GM12878 (cell line): Measurements from ENCODE around the gene ARL4D. TPM values are rescaled to one million over a fixed set of nuclear protein-coding genes. Genes with fewer than 3 reads are reported as not detected.
A peak's percentile ranks its signal among the peaks of the same experiment; 100 is the strongest.

Experiments used
- DPF2 ChIP-seq: fragments of 450-650 bp; IDR thresholded peaks from 2 replicates; pipeline ENCODE4 v1.6.1; 2017; ENCODE audit warnings: mild to moderate bottlenecking
- HDAC2 ChIP-seq: fragments of 200-600 bp; sonication (generic); IDR thresholded peaks from 2 replicates; pipeline ENCODE4 v1.6.1; 2017
- KAT2A ChIP-seq: conservative IDR thresholded peaks from 2 replicates; pipeline ENCODE4 v1.6.1; 2011; ENCODE audit warnings: low read depth, low read length; ENCODE audit not compliant: control insufficient read depth
- MEF2A ChIP-seq: IDR thresholded peaks from 2 replicates; pipeline ENCODE4 v1.6.1; 2011; ENCODE audit warnings: low read depth, mild to moderate bottlenecking, low read length, moderate library complexity; ENCODE audit not compliant: insufficient read depth
- MYC ChIP-seq: IDR thresholded peaks from 2 replicates; pipeline ENCODE4 v1.6.1; 2011; ENCODE audit warnings: mild to moderate bottlenecking, low read length, moderate library complexity, inconsistent platforms; ENCODE audit not compliant: insufficient read depth, insufficient replicate concordance, insufficient read length, severe bottlenecking
- NBN ChIP-seq: fragments of 450-650 bp; IDR thresholded peaks from 2 replicates; pipeline ENCODE4 v1.6.1; 2016
- POLR2A ChIP-seq: IDR thresholded peaks from 2 replicates; pipeline ENCODE4 v1.6.1; 2011; ENCODE audit warnings: low read depth, mild to moderate bottlenecking, low read length
- PRDM15 ChIP-seq: fragments of 450-650 bp; formaldehyde crosslinking; IDR thresholded peaks from 2 replicates; pipeline ENCODE4 v1.4.0; 2020; ENCODE audit warnings: mild to moderate bottlenecking, moderate library complexity
- RAD51 ChIP-seq: fragments of 450-650 bp; IDR thresholded peaks from 2 replicates; pipeline ENCODE4 v1.6.1; 2016; ENCODE audit warnings: moderate library complexity, mild to moderate bottlenecking, inconsistent platforms
- RELB ChIP-seq: fragments of 450-650 bp; IDR thresholded peaks from 2 replicates; pipeline ENCODE4 v1.6.1; 2017; ENCODE audit warnings: low read depth, mild to moderate bottlenecking, moderate library complexity
- SIN3A ChIP-seq: IDR thresholded peaks from 2 replicates; pipeline ENCODE4 v1.6.1; 2012; ENCODE audit warnings: low read depth, low read length, improper control_type of control experiment
- SUZ12 ChIP-seq: fragments of 200-600 bp; sonication (generic); IDR thresholded peaks from one replicate; pipeline ENCODE4 v1.6.1; 2018; ENCODE audit warnings: antibody characterized with exemption, mild to moderate bottlenecking; ENCODE audit not compliant: unreplicated experiment
- TAF1 ChIP-seq: IDR thresholded peaks from 2 replicates; pipeline ENCODE4 v1.6.1; 2011; ENCODE audit warnings: mild to moderate bottlenecking, low read depth, low read length, borderline replicate concordance
- TBL1XR1 ChIP-seq: IDR thresholded peaks from 2 replicates; pipeline ENCODE4 v1.6.1; 2012; ENCODE audit warnings: low read depth, low read length, improper control_type of control experiment
- YBX1 ChIP-seq: fragments of 450-650 bp; IDR thresholded peaks from 2 replicates; pipeline ENCODE4 v1.6.1; 2016; ENCODE audit warnings: antibody characterized with exemption
- ZNF207 ChIP-seq: fragments of 450-650 bp; IDR thresholded peaks from 2 replicates; pipeline ENCODE4 v1.6.1; 2014; ENCODE audit warnings: antibody characterized with exemption, mild to moderate bottlenecking, borderline replicate concordance
- ZNF384 ChIP-seq: IDR thresholded peaks from 2 replicates; pipeline ENCODE4 v1.6.1; 2012; ENCODE audit warnings: low read depth, mild to moderate bottlenecking, low read length, improper control_type of control experiment, borderline replicate concordance
- ZNF687 ChIP-seq: fragments of 450-650 bp; IDR thresholded peaks from 2 replicates; pipeline ENCODE4 v1.6.1; 2017; ENCODE audit warnings: mild to moderate bottlenecking, moderate library complexity
- polyA plus RNA-seq, 11 experiments: library from polyadenylated mRNA; depleted of rRNA in 4 of 11; unstranded in 6 of 11; stranded (reverse) in 5 of 11; fragments of >200 nt; fragmentation: Nextera tagmentation in 4 of 11; fragmentation: Illumina TruSeq in 1 of 11; extraction: Ambion mirVana in 4 of 11; extraction: Trizol in 1 of 11; gene quantifications; 1 replicate in 1 of 11; 2 replicates in 10 of 11; pipeline versions ENCODE4 v1.2.1 to v1.2.3, GENCODE V29; 2011 to 2016; ENCODE audit warnings: inconsistent platforms in 2 of 11, missing spikeins in 2 of 11, low read depth in 1 of 11
- total RNA-seq, 4 experiments: library from RNA; depleted of rRNA in 3 of 4; stranded (reverse); fragments of >200 nt in 3 of 4; fragmentation: Illumina TruSeq in 1 of 4; extraction: Trizol in 1 of 4; gene quantifications; 2 replicates each; pipeline versions ENCODE4 v1.2.1 to v1.2.3, GENCODE V29; 2013 to 2021
- TF ChIP-seq, protein P1 (sequence below): fragments of 450-650 bp; IDR thresholded peaks from 2 replicates; pipeline ENCODE4 v1.6.1; 2016; ENCODE audit warnings: mild to moderate bottlenecking

ARL4D gene
- total and polyA plus RNA-seq, 10 of the 15 experiments (the other 5 are each of a cell fraction or from before 2014, with no cell fraction given): 0.10 to 1.5 (median 0.75) TPM

DNA sequence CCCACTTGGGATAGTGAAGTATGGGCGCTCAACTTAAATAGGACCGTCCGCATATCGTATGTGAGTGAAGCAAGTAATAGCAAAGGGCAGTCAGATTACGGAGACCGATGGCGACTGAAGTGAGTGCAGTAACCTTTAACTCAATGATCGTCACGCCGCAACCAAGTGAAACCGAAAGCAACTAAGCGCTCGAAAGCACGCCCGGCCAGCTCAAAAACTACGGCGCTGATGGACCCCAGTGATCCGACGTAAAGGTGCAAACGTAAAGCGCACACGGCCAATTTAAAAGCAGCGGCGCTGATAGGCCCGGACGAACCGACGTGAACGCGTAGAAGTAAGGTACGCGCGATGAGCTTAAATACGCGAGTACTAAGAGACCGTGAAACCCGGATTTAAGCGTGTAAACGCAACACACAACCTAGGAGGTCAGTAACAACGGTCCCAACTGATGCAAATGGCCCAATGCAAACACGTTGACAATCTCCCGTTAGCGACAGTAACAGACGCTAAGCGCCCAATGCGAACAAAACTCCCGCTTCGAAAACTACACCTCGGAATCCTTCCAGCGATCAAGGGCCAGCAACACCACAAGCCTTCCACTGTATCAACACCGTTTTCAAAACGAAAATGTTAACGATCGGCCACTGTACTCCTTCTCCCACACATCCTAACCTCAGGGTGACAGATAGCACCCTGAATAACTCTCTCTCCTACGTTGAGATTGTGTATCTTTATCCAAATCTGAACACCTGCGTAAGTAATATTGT is 37.9 kb upstream of the ARL4D start (continued):
- peak; percentile 77; the same call in 1 of the 2 replicates for TF ChIP-seq RELB
- TF ChIP-seq YBX1: no peak
- peak; percentile 82 for TF ChIP-seq TBL1XR1
- peak; percentile 90 for TF ChIP-seq DPF2
- peak; percentile 100 for TF ChIP-seq ZNF687
- no peak for TF ChIP-seq ZNF384
- TF ChIP-seq, protein P1, sequence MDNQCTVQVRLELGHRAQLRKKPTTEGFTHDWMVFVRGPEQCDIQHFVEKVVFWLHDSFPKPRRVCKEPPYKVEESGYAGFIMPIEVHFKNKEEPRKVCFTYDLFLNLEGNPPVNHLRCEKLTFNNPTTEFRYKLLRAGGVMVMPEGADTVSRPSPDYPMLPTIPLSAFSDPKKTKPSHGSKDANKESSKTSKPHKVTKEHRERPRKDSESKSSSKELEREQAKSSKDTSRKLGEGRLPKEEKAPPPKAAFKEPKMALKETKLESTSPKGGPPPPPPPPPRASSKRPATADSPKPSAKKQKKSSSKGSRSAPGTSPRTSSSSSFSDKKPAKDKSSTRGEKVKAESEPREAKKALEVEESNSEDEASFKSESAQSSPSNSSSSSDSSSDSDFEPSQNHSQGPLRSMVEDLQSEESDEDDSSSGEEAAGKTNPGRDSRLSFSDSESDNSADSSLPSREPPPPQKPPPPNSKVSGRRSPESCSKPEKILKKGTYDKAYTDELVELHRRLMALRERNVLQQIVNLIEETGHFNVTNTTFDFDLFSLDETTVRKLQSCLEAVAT: peak; percentile 95
- TF ChIP-seq TAF1: peak; percentile 94
- peak; percentile 99 for TF ChIP-seq NBN
- TF ChIP-seq SUZ12: no peak
- peak; percentile 100 for TF ChIP-seq PRDM15 (CRISPR knock-in tag)
- TF ChIP-seq ZNF207: peak; percentile 99
- TF ChIP-seq RAD51: no peak; the same call in 1 of the 2 replicates
- no peak for TF ChIP-seq MYC
- TF ChIP-seq HDAC2: no peak
- TF ChIP-seq KAT2A: no peak; the same call in 1 of the 2 replicates
- peak; percentile 99 for TF ChIP-seq POLR2A
- peak; percentile 95 for TF ChIP-seq MEF2A
- TF ChIP-seq SIN3A: peak; percentile 87; the same call in 1 of the 2 replicates
